GM19238 (cell line): ENCODE measurements around the gene HFE.
"Not testable (repeated sequence)": the region's sequence is repeated elsewhere in the genome, so short reads cannot be mapped to it uniquely, and the experiment has no call there.

ENCODE experiments used
- DNase-seq: peaks from one replicate; pipeline ENCODE4 v3.0.0; 2011; ENCODE audit warnings: low spot score; ENCODE audit not compliant: insufficient read length

HFE gene, protein sequence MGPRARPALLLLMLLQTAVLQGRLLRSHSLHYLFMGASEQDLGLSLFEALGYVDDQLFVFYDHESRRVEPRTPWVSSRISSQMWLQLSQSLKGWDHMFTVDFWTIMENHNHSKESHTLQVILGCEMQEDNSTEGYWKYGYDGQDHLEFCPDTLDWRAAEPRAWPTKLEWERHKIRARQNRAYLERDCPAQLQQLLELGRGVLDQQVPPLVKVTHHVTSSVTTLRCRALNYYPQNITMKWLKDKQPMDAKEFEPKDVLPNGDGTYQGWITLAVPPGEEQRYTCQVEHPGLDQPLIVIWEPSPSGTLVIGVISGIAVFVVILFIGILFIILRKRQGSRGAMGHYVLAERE

DNA sequence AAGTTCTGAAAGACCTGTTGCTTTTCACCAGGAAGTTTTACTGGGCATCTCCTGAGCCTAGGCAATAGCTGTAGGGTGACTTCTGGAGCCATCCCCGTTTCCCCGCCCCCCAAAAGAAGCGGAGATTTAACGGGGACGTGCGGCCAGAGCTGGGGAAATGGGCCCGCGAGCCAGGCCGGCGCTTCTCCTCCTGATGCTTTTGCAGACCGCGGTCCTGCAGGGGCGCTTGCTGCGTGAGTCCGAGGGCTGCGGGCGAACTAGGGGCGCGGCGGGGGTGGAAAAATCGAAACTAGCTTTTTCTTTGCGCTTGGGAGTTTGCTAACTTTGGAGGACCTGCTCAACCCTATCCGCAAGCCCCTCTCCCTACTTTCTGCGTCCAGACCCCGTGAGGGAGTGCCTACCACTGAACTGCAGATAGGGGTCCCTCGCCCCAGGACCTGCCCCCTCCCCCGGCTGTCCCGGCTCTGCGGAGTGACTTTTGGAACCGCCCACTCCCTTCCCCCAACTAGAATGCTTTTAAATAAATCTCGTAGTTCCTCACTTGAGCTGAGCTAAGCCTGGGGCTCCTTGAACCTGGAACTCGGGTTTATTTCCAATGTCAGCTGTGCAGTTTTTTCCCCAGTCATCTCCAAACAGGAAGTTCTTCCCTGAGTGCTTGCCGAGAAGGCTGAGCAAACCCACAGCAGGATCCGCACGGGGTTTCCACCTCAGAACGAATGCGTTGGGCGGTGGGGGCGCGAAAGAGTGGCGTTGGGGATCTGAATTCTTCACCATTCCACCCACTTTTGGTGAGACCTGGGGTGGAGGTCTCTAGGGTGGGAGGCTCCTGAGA, at the start of gene HFE:
Gene HFE (plus strand): TSS at position 146 of the 832 bp plus-strand sequence. CDS start 12 bp downstream, at position 158.
- DNase-seq, result peak; percentile 10

DNA sequence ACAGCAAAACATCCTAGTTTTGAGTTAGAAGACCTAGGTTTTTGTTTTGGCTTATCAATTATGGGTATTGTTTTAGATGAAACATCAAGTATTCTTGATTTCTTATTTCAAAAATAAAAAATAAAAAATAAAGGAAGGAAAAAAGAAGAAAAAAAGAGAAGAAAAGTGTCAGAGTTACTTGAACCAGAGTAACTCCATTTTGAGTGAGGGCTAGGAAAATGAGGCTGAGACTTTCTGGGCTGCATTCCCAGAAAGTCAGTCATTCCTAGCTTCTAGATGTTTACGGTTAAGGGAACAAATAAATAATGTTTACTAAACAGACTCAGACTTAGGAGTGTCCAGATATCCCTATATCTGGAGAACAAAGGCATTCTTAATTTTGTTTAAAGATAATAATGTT, 45.3 kb upstream of the HFE start:
- DNase-seq, result no peak

DNA sequence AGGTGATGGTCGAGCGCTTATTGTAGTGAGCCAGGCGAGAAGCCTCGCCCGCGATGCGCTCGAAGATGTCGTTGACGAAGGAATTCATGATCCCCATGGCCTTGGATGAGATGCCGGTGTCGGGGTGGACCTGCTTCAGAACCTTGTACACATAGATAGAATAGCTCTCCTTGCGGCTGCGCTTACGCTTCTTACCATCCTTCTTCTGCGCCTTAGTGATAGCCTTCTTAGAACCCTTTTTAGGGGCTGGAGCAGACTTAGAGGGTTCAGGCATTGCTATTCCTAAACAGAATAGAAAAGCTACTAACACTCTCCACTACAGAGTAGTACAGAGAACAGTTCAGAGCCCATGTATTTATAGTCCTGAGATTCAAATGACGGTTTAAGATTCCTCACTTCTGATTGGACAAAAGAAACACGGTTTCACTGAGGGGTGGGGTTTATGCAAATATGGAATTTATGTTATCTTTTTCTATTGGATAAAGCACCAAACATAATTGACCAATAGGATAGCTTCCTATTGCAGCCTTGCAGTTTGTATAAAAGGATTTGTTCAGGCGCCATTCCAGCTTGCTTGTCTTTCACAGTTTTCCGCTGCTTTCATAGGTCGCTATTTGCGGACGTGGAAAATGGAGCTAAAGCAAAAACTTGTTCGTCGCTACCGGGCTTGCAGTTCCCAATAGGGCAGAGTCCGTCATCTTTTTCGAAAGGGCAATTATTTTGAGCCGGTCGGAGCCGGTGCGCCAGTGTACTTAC, 43.7 kb upstream of the HFE start:
- DNase-seq, result no peak

DNA sequence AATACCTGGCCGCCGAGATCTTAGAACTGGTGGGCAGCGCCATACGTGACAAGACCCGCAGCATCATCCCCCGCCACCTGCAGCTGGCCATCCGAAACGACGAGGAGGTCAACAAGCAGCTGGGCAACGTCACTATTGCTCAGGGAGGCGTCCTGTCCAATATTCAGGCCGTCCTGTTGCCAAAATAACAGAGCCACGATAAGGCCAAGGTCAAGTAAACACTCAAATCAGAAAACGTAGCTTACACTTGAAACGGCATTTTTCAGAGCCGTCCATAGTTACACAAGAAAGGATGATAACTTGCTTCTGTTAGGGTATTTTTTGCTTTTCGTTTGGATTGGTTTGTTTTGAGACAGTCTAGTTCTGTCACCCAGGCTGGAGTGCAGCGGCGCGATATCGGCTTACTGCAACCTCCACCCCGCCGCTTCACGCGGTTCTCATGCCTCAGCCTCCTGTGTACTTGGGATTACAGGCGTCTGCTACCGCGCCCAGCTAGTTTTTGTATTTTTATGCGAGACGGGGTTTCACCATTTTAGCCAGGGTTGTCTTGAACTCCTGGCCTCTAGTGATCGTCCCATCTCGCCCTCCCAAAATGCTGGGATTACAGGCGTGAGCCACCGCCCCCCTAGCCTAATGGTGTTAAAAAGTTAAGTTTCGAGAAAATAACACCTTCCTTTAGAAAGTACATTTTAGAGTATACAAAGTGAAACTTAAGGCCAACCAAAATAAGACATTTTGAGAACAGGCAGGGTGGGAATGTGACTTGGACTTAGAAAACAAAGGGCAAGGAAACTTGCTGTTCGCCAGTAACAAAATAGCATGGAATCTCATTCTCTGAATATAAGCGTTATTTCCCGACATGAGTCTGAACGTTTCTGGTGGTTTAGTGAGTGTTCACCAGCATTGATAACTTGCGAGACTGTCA, 42.8 kb upstream of the HFE start:
- DNase-seq, result no peak

DNA sequence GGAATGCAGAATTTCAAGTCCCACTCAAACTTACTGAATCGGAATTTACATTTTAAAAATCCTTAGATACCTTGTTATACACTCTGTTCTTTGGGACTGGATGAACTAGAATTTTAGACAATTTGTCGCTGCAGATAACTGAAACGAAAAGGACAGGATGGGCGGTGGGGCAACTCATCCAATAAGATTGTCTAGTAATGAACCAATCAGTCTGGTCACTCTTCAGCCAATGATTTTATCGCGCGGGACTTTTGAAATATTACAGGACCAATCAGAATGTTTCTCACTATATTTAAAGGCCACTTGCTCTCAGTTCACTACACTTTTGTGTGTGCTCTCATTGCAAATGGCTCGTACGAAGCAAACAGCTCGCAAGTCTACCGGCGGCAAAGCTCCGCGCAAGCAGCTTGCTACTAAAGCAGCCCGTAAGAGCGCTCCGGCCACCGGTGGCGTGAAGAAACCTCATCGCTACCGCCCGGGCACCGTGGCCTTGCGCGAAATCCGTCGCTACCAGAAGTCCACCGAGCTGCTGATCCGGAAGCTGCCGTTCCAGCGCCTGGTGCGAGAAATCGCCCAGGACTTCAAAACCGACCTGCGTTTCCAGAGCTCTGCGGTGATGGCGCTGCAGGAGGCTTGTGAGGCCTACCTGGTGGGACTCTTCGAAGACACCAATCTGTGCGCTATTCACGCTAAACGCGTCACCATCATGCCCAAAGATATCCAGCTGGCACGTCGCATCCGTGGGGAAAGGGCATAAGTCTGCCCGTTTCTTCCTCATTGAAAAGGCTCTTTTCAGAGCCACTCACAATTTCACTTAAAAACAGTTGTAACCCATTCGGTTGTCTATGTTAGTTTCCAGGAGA, 41.9 kb upstream of the HFE start:
- DNase-seq, result no peak

DNA sequence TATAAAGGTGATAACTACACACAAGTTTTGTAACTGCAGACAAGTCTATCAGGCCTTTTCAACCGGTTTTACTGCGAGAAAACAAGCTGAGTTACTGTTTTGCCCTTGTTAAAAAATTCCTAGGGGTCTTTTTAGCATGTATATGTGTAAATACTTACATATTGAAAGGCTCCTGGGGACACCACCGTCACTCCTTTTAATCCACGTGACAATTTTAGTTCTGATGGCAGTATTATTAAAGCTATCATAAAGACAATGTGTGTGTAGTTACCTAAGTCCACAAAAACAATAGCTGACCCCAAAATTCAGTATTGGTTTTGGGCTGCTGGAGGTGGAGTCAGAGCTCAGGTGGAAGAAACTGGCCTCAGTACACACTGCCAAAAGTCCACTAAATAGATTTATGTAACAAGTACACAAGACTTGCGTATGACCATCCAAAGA, 41.3 kb upstream of the HFE start:
- DNase-seq, result no peak

DNA sequence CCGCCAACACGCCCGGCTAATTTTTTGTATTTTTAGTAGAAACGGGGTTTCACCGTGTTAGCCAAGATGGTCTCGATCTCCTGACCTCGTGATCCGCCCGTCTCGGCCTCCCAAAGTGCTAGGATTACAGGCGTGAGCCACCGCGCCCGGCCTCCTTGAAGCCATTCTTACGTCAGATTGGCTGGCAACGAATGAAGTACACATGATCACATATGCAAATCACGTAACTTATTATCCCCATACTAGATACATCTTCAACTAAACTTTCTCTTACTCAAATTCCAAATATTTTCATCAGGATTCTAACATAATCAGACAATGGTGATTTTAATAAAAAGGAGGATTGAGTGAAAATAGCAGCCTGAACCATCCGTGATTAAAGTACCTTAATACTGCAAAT, 39.9 kb upstream of the HFE start:
- DNase-seq, result not testable (repeated sequence)

DNA sequence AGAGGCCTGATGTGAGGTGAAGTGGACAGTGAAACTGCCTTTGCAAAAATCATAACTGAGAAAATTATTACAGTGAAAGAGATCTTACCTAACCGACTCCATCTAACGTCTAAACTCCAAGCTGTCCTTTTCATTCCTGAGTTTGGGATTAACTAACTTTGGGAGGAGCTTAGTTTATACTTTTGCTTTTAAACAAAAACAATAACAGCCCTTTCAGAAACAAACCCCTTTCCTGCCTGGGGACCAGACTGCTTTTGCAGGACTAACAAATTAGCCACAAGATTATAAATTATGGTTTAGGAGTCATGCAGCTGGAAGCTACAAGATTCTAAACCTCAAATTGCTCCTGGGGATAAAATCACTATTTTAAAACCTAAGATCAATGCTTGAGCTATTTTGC, 38.6 kb upstream of the HFE start:
- DNase-seq, result no peak

DNA sequence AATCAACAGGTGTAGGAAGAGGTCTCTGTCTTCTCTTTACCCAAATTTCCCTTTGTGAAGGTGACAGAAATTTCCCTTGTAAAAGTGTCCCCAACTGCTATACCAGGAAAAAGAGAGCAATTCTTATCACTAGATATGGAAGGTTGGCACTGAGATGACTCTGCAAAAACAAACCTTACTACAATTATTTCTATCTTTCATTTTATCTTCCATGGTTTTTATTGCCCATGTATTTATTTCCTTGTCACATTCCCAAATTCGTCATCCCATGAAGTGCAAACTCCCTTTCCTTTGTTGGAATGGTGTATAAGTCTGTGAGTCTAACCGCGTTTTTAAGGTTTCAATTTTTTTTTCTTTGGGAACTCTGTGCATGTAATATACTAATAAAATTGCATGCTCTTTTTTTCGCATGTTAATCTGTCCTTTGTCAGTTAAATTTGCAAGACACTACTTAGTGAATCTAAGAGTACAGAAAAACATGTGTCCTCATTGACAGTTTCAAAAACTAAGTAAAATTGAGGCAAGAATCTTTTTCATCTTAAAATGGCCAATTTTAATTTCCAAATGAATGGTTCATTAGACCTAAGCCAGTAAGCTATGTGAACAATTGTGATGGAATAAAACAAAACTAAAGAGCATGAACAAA, 35.4 kb upstream of the HFE start:
- DNase-seq, result no peak

DNA sequence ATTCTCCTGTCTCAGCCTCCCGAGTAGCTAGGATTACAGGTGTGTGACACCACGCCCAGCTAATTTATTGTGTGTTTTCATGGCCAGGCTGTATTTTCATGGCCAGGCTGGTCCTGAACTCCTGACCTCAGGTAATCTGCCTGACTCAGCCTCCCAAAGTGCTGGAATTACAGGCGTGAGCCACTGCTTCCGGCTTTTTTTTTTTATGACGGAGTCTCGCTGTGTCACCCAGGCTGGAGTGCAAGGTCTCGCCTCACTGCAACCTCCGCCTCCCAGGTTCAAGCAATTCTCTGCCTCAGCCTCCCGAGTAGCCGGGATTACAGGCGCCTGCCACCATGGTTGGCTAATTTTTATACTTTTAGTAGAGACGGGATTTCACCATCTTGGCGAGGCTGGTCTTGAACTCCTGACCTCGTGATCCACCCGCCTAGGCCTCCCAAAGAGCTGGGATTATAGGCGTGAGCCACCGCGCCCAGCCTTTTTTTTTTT, 34.4 kb upstream of the HFE start:
- not testable (repeated sequence) for DNase-seq

DNA sequence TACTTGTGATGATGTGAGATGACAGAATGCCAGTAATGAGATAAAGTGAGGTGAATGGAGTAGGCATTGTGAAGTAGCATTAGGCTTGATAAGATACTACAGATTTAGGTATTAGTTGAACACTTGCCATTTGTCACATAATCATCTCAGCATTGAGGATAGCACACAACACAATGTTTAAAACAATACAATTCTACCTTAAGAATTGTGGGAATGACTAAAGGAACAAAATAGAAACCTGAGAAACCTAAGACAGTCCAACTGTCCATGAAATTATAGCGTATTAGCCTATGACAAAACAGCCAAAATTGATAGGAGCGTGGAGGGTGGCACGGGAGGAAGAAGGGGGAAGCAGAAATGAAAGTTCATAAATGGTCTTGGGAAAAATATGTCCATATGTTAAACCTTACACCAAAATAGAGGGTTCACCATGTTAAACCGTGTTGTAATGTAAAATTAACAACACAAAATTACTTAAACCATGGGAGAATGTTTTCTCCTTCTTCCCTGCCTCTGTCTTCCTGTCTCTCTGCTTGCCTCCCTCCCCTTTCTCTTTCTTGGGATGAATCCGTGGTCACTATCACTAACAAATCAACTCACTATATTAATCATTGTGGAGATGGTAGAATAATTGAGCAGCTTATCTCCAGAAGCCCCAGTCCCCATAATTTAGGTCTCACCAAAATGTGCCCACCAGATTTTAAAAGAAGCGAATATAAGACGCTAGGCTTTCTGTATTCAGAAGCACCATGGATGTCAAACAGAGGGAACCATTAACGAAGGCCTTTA, 33.0 kb upstream of the HFE start:
- no peak for DNase-seq

DNA sequence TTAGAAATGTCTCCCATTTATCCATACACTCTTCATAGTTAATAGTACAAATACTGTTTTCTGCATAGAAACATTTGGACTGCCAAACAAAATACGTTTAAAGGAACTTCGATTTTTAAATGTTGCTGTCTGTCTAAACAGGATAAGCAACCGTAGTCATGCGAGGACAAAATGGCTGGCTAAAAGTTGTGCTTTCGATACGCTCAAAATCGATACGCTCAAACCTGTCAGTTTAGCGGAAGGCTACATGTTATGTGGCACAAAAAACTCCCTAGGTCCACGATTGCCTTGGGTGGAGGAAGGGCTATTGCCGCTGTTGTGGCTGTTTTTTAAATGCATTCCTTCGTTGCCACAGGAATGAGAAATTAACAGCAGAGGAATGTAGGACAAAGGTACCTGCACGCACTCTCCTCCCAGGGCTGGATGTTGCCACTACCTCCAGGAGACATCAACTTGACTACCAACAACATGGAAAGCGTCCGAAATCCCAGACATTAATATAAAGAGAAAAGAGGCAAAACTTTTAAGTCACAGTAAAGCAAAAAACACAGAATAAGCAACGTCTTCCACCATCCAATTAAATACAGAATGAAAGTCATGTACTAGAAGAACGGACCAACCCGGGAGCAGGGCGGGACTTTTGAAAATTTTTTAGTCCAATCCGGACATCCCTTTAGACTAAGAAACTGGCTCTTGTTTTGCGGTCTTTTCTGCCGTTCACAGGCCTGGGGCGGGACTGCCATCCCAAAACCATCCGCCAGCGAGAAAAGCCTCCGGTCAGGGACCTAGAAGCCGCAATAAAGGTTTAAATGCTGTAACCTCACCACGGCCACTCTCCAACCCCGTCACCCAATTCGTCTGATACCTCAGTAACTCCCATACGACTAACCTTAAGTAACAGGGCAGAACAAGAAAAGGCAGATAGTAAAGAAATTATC, 32.2 kb upstream of the HFE start:
- no peak for DNase-seq

DNA sequence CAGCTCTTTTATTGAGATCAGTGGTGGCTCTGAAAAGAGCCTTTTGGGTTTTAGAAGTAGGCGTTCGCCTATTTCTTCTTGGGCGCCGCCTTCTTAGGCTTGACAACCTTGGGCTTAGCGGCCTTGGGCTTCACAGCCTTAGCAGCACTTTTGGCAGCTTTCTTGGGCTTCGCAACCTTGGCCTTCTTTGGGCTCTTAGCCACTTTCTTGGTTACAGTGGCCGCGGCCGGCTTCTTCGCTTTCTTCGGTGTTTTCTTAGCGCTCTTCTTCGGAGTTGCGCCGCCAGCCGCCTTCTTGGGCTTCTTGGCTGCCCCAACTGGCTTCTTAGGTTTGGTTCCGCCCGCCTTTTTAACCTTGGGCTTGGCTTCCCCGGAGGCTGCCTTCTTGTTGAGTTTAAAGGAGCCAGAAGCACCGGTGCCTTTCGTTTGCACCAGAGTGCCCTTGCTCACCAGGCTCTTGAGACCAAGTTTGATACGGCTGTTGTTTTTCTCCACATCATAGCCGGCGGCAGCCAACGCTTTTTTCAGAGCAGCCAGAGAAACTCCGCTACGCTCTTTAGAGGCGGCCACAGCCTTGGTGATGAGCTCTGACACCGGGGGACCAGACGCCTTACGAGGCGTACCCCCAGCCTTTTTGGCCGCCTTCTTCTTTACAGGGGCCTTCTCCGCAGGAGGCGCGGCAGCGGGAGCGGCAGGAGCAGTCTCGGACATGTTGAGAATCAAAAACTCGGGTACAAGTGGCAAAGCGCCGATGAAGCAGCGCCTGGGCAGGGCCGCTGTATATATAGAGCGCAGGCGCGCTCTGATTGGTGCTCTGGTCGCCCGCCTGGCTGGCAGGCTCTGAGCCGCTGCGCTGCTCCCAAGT, 31.3 kb upstream of the HFE start:
- DNase-seq, result no peak

DNA sequence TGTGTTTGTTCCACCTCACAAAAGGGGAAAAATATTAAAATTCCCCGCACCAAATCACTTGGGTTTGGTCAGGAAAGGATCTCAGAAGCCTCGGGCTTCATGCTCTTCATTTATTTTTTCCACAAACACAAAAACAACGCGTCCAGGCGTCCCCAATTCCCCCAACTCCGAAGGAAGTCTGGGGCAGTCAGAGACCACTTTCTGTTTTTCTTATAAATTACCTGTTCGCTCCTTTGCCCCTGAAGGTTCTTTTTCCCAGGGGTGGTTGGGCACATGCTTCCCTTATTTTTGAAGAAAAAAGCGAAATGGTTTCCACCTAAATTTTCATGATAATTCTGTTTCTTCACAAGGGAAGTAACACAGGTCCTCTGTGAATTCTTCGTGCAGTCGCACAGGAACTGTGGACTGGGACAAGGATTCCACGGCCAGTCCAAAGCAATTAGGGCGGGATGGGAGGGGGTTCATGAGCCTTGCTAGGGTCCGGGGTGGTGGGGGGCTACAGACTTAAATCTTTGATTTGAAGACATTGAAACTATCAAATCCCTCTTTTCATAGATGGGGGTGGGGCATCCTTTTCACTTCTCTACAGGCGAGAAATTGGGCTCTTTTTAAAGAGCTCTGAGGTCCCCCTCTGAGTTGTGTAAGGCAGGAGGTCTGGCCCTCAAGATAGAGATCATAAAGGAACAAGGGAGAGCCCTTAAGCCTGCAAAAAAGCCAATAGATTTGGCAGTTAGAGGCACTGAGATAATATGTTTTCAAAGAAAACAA, 30.5 kb upstream of the HFE start:
- no peak for DNase-seq

DNA sequence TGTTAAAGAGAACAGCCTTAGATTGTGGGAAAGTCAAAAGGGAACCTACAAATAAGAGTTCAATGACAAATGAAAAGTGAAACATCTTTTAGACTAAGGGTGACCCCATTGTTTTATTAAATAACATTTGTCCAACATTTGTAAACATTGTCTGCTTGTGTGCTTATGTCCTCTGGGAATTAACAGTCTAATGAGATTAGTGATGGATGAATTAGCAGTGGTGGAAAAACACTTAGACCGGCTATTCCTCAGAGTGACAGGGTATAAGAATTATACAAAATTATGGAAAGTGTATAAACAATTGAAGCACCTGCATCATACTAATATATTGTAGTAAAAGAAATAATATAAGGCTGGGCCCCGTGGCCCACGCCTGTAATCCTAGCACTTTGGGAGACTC, 29.3 kb upstream of the HFE start:
- DNase-seq, result no peak
